Measurements from ENCODE around the gene LINGO1.

LINGO1 gene

GRCh38 chr15:77578641-77579372 is 53.9 kb downstream of the LINGO1 start:
- Histone ChIP-seq H3K27me3 (ENCODE audit: insufficient read depth, low read depth, severe bottlenecking) (no peaks in the 10 kb centered on the region), H3K9me3 (ENCODE audit: severe bottlenecking) (no peaks in the 10 kb centered on the region), H3K4me3 (ENCODE audit: low read depth, low read length) (no peak overlapping the region), H3K36me3 (no peaks in the 10 kb centered on the region), H3K27ac (no peak overlapping the region)
- no peak for TF ChIP-seq CTCF (IDR thresholded peaks at IDR 0.05; ENCODE audit: low read depth, low read length)
- no peak for DNase-seq

GRCh38 chr15:77577366-77577950 is 55.3 kb downstream of the LINGO1 start:
- peak; percentile 73 for DNase-seq
- no peaks in the 10 kb centered on the region for H3K9me3 ChIP-seq (ENCODE audit: severe bottlenecking)
- no peaks in the 10 kb centered on the region for H3K36me3 ChIP-seq
- H3K4me3 ChIP-seq (ENCODE audit: low read depth, low read length) = no peak overlapping the region
- no peak for TF ChIP-seq CTCF (IDR thresholded peaks at IDR 0.05; ENCODE audit: low read depth, low read length)
- no peak overlapping the region for H3K27ac ChIP-seq
- H3K27me3 ChIP-seq (ENCODE audit: insufficient read depth, low read depth, severe bottlenecking) = no peaks in the 10 kb centered on the region

- DNase-seq = no peak
- Histone ChIP-seq H3K27me3 (ENCODE audit: insufficient read depth, low read depth, severe bottlenecking) (no peaks in the 10 kb centered on the region), H3K27ac (no peak overlapping the region), H3K9me3 (ENCODE audit: severe bottlenecking) (no peaks in the 10 kb centered on the region), H3K4me3 (ENCODE audit: low read depth, low read length) (no peak overlapping the region), H3K36me3 (no peaks in the 10 kb centered on the region)
- TF ChIP-seq CTCF (IDR thresholded peaks at IDR 0.05; ENCODE audit: low read depth, low read length) = no peak
Observed at GRCh38 chr15:77576538-77576937, 56.2 kb downstream of the LINGO1 start.

- no peak overlapping the region for H3K4me3 ChIP-seq (ENCODE audit: low read depth, low read length)
- TF ChIP-seq CTCF (IDR thresholded peaks at IDR 0.05; ENCODE audit: low read depth, low read length) = no peak
Observed at GRCh38 chr15:77575203-77575934, 57.3 kb downstream of the LINGO1 start.

GRCh38 chr15:77574521-77575202 is 58.0 kb downstream of the LINGO1 start:
- Histone ChIP-seq H3K9me3 (ENCODE audit: severe bottlenecking) (no peaks in the 10 kb centered on the region), H3K36me3 (no peaks in the 10 kb centered on the region), H3K27ac (no peak overlapping the region), H3K27me3 (ENCODE audit: insufficient read depth, low read depth, severe bottlenecking) (no peaks in the 10 kb centered on the region), H3K4me3 (ENCODE audit: low read depth, low read length) (no peak overlapping the region)
- DNase-seq = no peak
- TF ChIP-seq CTCF (IDR thresholded peaks at IDR 0.05; ENCODE audit: low read depth, low read length) = no peak

More at GRCh38 chr15:77575203-77575934, 57.3 kb downstream of the LINGO1 start:
- no peak for DNase-seq
- Histone ChIP-seq H3K27ac (no peak overlapping the region), H3K36me3 (no peaks in the 10 kb centered on the region), H3K27me3 (ENCODE audit: insufficient read depth, low read depth, severe bottlenecking) (no peaks in the 10 kb centered on the region), H3K9me3 (ENCODE audit: severe bottlenecking) (no peaks in the 10 kb centered on the region)
